Measurements from ENCODE around the gene KANSL2. TPM values are rescaled to one million over a fixed set of nuclear protein-coding genes. Genes with fewer than 3 reads are reported as not detected.

The KANSL2 gene
- total and polyA plus RNA-seq, 9 of the 15 experiments (the other 6 are each of a cell fraction or from before 2014, with no cell fraction given): 41.1 to 89.8 (median 55.4) TPM

DNA sequence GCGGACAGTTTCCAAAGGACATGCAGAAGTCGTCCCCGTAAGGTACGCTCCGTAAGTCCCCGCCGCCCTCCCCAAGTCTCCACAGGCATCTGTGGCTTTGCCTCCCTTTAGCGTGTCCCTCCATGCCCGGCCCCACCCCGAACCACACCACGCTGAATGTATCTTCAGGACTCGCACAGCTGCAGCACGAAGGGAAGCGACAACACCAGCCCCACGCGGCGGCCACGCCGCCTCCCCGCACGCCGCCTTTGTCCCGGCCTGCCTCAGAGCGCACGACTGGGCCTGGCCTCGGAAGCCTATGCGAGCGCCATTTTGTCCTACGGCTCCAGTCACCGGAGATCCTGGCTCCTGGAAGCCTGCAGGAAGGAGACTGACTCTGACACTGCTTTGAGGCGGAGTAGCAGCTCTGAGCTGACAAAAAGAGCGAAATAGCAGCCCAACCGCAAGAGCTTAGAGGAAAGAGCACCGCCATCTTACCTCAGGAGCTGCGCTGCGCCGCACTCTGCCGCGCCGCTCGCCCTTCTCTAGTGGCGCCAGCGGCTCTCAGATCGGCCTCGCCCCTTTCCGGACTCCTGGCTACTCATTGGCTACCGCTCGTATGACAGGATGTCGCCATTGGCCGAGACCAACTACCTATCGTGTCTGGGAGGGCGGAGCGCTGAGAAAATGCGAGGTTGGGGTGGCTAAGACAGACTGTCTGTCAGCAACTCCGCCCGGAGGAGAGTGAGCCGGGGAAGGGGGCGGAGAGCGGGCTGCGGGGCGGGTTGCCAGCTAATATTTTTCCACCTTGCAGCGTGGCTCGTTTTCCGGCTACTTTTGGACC is at the start of gene KANSL2 (continued):
- TF ChIP-seq ZNF318 (IDR thresholded peaks at IDR 0.05; ENCODE audit: borderline replicate concordance in 1 of 2, low read depth in 1 of 2): no peak
- peak; percentile 32; the same call in 1 of the 2 replicates for TF ChIP-seq RERE (CRISPR knock-in tag; IDR thresholded peaks at IDR 0.05; ENCODE audit: borderline replicate concordance)
- TF ChIP-seq CSDE1 (IDR thresholded peaks at IDR 0.05): no peak
- no peak; the same call in 1 of the 2 replicates for TF ChIP-seq KLF13 (tag; IDR thresholded peaks at IDR 0.05; ENCODE audit: borderline replicate concordance, low read depth)
- TF ChIP-seq ZFP91 (CRISPR knock-in tag; IDR thresholded peaks at IDR 0.05): peak; percentile 69; the same call in 1 of the 2 replicates
- peak; percentile 85 for TF ChIP-seq RBM25 (IDR thresholded peaks at IDR 0.05; ENCODE audit: low read depth, low read length, severe bottlenecking)
- peak; percentile 49; the same call in 1 of the 2 replicates for TF ChIP-seq SIN3B (IDR thresholded peaks at IDR 0.05; ENCODE audit: low read depth)
- 0 out of 2 replicates have a peak, but pooled peaks have one; percentile 3 for TF ChIP-seq JUN (IDR thresholded peaks at IDR 0.05; ENCODE audit: borderline replicate concordance, low read depth, low read length)
- no peak for TF ChIP-seq JUN (CRISPR knock-in tag; IDR thresholded peaks at IDR 0.05; ENCODE audit: borderline replicate concordance)
- no peak for TF ChIP-seq ESRRB (CRISPR knock-in tag; IDR thresholded peaks at IDR 0.05; ENCODE audit: borderline replicate concordance)

Measured in K562 (cell line).